ENCODE results near the gene LRPPRC. TPM values are rescaled to one million over a fixed set of nuclear protein-coding genes. Genes with fewer than 3 reads are reported as not detected.

The LRPPRC gene
- total and polyA plus RNA-seq, 7 donors = 47.3 to 198 (median 100) TPM

DNA sequence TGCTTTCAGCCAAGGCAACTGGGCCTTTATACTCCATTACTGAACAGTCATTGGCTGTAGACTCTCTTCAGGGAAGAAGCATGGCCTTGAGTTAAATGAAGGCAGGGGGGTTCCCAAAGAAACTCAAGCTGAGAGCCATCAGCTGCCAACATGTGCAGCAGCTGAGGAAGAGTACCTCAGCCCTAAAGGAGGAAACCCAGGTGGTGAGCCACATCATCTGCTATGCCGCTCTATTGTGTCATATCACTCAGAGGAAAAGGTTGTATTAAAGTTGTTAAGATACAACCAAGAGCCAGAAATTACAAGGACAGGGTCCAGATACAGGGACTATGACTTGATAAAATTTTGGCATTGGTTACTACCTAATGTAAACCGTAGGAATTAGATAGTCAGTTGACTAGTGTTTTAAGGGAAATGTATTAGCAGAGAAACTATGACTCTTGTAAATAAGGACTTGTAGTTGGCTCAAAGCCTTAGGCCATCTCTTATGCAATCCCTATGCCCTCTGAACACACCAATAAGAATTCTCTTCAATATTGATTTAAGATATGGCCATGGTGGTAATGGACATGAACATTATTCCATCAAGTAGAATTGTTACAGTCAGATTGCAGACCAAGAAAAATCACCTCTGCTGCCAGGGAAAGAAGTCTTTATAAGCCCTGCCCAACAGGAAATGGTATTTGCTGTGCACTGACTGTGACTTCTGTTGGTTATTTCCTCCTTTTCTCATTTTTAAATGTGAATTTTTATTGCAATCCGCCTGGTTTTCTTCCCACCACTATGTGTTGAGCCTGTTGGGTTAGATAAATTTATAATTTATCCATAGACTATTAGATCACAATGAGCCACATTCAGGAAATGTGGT is 9.2 kb upstream of the LRPPRC start:
- 49 to 84% (median 62%) methylated on average over 3 of the region's 3 CpGs for WGBS, 3 donors
- intact Hi-C loops (cut with DNase I) = no loop called here
- no peaks in the 10 kb centered on the region for H3K4me1 ChIP-seq
- DNase-seq = no peak
- TF ChIP-seq, protein P1, sequence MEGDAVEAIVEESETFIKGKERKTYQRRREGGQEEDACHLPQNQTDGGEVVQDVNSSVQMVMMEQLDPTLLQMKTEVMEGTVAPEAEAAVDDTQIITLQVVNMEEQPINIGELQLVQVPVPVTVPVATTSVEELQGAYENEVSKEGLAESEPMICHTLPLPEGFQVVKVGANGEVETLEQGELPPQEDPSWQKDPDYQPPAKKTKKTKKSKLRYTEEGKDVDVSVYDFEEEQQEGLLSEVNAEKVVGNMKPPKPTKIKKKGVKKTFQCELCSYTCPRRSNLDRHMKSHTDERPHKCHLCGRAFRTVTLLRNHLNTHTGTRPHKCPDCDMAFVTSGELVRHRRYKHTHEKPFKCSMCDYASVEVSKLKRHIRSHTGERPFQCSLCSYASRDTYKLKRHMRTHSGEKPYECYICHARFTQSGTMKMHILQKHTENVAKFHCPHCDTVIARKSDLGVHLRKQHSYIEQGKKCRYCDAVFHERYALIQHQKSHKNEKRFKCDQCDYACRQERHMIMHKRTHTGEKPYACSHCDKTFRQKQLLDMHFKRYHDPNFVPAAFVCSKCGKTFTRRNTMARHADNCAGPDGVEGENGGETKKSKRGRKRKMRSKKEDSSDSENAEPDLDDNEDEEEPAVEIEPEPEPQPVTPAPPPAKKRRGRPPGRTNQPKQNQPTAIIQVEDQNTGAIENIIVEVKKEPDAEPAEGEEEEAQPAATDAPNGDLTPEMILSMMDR (IDR thresholded peaks at IDR 0.05) = no peak
- no peak for ATAC-seq
- H3K9me3 ChIP-seq = no peaks in the 10 kb centered on the region
- H3K4me3 ChIP-seq = no peak overlapping the region
- H3K27me3 ChIP-seq (ENCODE audit: insufficient read depth in 3 of 3, low read length in 2 of 3) = peaks cover 0 to 4% (median 0%) of the 10 kb centered on the region in 3 donors
- H3K27ac ChIP-seq = no peak overlapping the region
- H3K36me3 ChIP-seq (ENCODE audit: insufficient read depth in 1 of 2, low read depth in 1 of 2) = no peaks in the 10 kb centered on the region

DNA sequence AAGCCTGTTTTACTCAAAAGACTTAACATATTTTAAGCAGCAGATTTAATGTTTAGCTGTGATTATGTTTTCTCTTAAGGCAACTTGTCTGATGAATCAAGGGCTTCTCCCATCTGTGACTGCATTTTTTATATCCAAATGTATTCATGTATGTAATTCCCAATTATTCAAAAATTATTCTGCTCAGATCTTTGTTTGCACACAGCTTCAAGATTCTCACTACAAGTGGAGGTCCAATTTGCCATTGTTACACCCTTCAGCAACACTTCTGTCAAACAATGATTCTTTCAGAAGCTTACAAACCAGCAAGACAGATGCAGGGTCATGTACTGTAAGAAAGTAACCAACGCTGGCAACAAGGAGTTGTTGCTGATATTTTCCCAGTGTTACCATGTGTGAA is 5.9 kb upstream of the LRPPRC start:
- DNase-seq (no peak), ATAC-seq (no peak)
- peaks cover 0 to 4% (median 0%) of the 10 kb centered on the region in 3 donors for H3K27me3 ChIP-seq (ENCODE audit: insufficient read depth in 3 of 3, low read length in 2 of 3)
- intact Hi-C loops (cut with DNase I) = no loop called here
- TF ChIP-seq, protein P1 (IDR thresholded peaks at IDR 0.05) = no peak
- H3K4me3 ChIP-seq = no peak overlapping the region
- H3K27ac ChIP-seq = no peak overlapping the region
- no peaks in the 10 kb centered on the region for H3K4me1 ChIP-seq
- no peaks in the 10 kb centered on the region for H3K9me3 ChIP-seq
- WGBS, 3 donors = 22 to 40% (median 40%) methylated on average over 1 of the region's 1 CpG
- H3K36me3 ChIP-seq (ENCODE audit: insufficient read depth in 1 of 2, low read depth in 1 of 2) = no peaks in the 10 kb centered on the region

DNA sequence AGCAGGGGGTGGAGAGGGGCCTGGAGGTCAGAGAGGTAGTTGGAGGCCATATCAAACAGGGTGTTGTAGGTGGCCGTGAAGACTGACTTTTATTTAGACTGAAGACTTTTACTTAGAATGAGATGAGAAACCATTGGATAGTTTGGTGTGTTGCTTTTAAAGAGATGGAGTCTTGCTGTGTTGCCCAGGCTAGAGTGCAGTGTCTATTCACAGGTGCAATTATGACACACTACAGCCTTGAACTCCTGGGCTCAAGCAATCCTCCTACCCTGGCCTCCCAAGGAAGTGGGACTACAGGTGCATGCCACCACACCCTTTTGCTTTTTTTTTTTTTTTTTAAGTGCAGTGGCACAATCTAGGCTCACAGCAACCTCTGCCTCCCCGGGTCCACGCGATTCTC is 2.5 kb upstream of the LRPPRC start:
- intact Hi-C loops (cut with DNase I) = no loop called here
- TF ChIP-seq, protein P1 (IDR thresholded peaks at IDR 0.05) = no peak
- ATAC-seq (no peak), DNase-seq (no peak)
- Histone ChIP-seq H3K9me3 (no peaks in the 10 kb centered on the region), H3K4me1 (peaks cover 18% of the 10 kb centered on the region), H3K27ac (no peak overlapping the region), H3K27me3 (ENCODE audit: insufficient read depth in 3 of 3, low read length in 2 of 3) (peaks cover 0 to 4% (median 0%) of the 10 kb centered on the region in 3 donors), H3K4me3 (no peak overlapping the region), H3K36me3 (ENCODE audit: insufficient read depth in 1 of 2, low read depth in 1 of 2) (peaks cover 1 to 2% of the 10 kb centered on the region in 2 donors)
- WGBS, 3 donors = 91 to 92% (median 91%) methylated on average over 4 of the region's 4 CpGs

DNA sequence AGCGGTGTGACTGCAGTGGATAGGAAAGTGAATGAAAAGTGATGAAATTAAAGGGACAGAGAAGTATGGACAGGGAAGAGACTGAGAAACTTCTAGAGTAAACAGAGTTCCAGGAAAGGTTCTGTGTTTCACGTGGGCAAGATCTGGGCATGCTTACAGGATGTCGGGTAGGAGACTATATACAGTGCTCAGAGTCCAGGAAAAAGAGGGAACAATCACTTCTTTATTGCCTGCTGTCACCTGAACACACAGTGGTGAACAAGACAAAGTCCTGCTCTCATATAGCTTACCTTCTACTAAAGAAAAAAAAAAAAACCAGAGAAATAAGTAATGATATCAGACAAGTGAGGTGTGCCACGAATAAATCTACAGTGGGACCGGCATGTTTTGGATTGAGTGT is 2.4 kb downstream of the LRPPRC start:
- WGBS, 3 donors = 69 to 73% (median 72%) methylated on average over 5 of the region's 5 CpGs
- Histone ChIP-seq H3K9me3 (no peaks in the 10 kb centered on the region), H3K36me3 (ENCODE audit: insufficient read depth in 1 of 2, low read depth in 1 of 2) (peaks cover 16 to 22% of the 10 kb centered on the region in 2 donors), H3K27ac (no peak overlapping the region), H3K27me3 (ENCODE audit: insufficient read depth in 3 of 3, low read length in 2 of 3) (no peaks in the 10 kb centered on the region), H3K4me3 (no peak overlapping the region), H3K4me1 (peaks cover 24% of the 10 kb centered on the region)
- DNase-seq (no peak), ATAC-seq (no peak)
- intact Hi-C loops (cut with DNase I) = no loop called here
- TF ChIP-seq, protein P1 (IDR thresholded peaks at IDR 0.05) = no peak

Measured in psoas muscle (tissue), 8 donors.